CD4-positive, alpha-beta T cell treated with Interleukin-4 for 1 hour (primary cell): ENCODE results near the gene KIF9.
A peak's percentile ranks its signal among the peaks of the same experiment; 100 is the strongest.
"Not testable (repeated sequence)": the region's sequence is repeated elsewhere in the genome, so short reads cannot be mapped to it uniquely, and the experiment has no call there.

Experiments used
- DNase-seq, 2 donors: peaks; one replicate each; pipeline ENCODE4 v3.0.0-alpha.2; 2020 to 2022

The KIF9 gene

GRCh38 chr3:47282424-47283192 lies at the start of gene KIF9, which contains the start of gene KLHL18:
KIF9 (minus strand) TSS chr3:47282799; CDS start chr3:47277374, 5,425 bp downstream.
KLHL18 (plus strand) TSS chr3:47282944; CDS start chr3:47282966, 22 bp downstream.
- peak; percentile 97 to 98 for DNase-seq

- peak; percentile 56 to 63 for DNase-seq
These were observed 41.8 kb upstream of the KIF9 start for GRCh38 chr3:47324278-47324865.

- no peak for DNase-seq
These were observed 41.1 kb upstream of the KIF9 start for GRCh38 chr3:47323431-47324277.

- no peak for DNase-seq
These were observed 37.4 kb upstream of the KIF9 start for GRCh38 chr3:47319956-47320355.

- DNase-seq, result no peak
These were observed 36.3 kb upstream of the KIF9 start for GRCh38 chr3:47318916-47319315.

- not testable (repeated sequence) for DNase-seq
These were observed 33.6 kb upstream of the KIF9 start for GRCh38 chr3:47316151-47316550.

GRCh38 chr3:47315069-47315647 lies 32.6 kb upstream of the KIF9 start:
- DNase-seq, result no peak

GRCh38 chr3:47314056-47314764 lies 31.6 kb upstream of the KIF9 start:
- DNase-seq, result no peak

GRCh38 chr3:47313341-47314055 lies 30.9 kb upstream of the KIF9 start:
- no peak for DNase-seq

GRCh38 chr3:47310391-47310790 lies 27.8 kb upstream of the KIF9 start:
- no peak for DNase-seq

GRCh38 chr3:47309231-47309630 lies 26.6 kb upstream of the KIF9 start:
- not testable (repeated sequence) for DNase-seq

- no peak for DNase-seq
These were observed 23.4 kb upstream of the KIF9 start for GRCh38 chr3:47306022-47306421.

GRCh38 chr3:47301456-47301855 lies 18.9 kb upstream of the KIF9 start:
- DNase-seq, result no peak

- no peak for DNase-seq
These were observed 17.1 kb upstream of the KIF9 start for GRCh38 chr3:47299381-47300318.

- no peak for DNase-seq
These were observed 15.8 kb upstream of the KIF9 start for GRCh38 chr3:47298439-47298838.

GRCh38 chr3:47296562-47297302 lies 14.1 kb upstream of the KIF9 start:
- DNase-seq, result no peak

GRCh38 chr3:47295976-47296375 lies 13.4 kb upstream of the KIF9 start:
- no peak for DNase-seq

GRCh38 chr3:47295322-47295721 lies 12.7 kb upstream of the KIF9 start:
- DNase-seq, result no peak

GRCh38 chr3:47294392-47294791 lies 11.8 kb upstream of the KIF9 start:
- no peak for DNase-seq

GRCh38 chr3:47293822-47294221 lies 11.2 kb upstream of the KIF9 start:
- no peak for DNase-seq
